HG03575 (cell line): ENCODE results near the gene GUF1.

ENCODE experiments used
- ATAC-seq: cut with Tn5 transposase; IDR thresholded peaks from one replicate; pipeline ENCODE4 v1.9.1; 2021; ENCODE audit not compliant: unreplicated experiment, insufficient number of reproducible peaks, low FRiP score; ENCODE audit errors: extremely low read depth

GUF1 gene

GRCh38 chr4:44678094-44679041 lies at the start of gene GUF1:
Gene GUF1 (plus strand): TSS chr4:44678420. CDS start chr4:44678623, 203 bp downstream.
- ATAC-seq = peak; percentile 94

- peak; percentile 93 for ATAC-seq
Observed at GRCh38 chr4:44629280-44629866, 48.8 kb upstream of the GUF1 start.

GRCh38 chr4:44632089-44632488 lies 46.1 kb upstream of the GUF1 start:
- no peak for ATAC-seq

GRCh38 chr4:44632733-44633132 lies 45.5 kb upstream of the GUF1 start:
- ATAC-seq = no peak

GRCh38 chr4:44638091-44638490 lies 40.1 kb upstream of the GUF1 start:
- no peak for ATAC-seq

GRCh38 chr4:44646151-44646550 lies 32.1 kb upstream of the GUF1 start:
- ATAC-seq = no peak

GRCh38 chr4:44651425-44651824 lies 26.8 kb upstream of the GUF1 start, which contains the start of gene YIPF7:
Gene YIPF7 (minus strand): TSS chr4:44651625. CDS start chr4:44650100, 1,525 bp downstream.
- ATAC-seq = no peak

- ATAC-seq = no peak
Observed at GRCh38 chr4:44652002-44652401, 26.2 kb upstream of the GUF1 start.

- no peak for ATAC-seq
Observed at GRCh38 chr4:44660396-44660795, 17.8 kb upstream of the GUF1 start.

GRCh38 chr4:44661940-44662622 lies 16.1 kb upstream of the GUF1 start:
- ATAC-seq = no peak

- ATAC-seq = no peak
Observed at GRCh38 chr4:44662623-44663005, 15.6 kb upstream of the GUF1 start.

GRCh38 chr4:44663539-44664263 lies 14.5 kb upstream of the GUF1 start:
- no peak for ATAC-seq

- no peak for ATAC-seq
Observed at GRCh38 chr4:44668526-44668925, 9.7 kb upstream of the GUF1 start.

- no peak for ATAC-seq
Observed at GRCh38 chr4:44670506-44671199, 7.6 kb upstream of the GUF1 start.

GRCh38 chr4:44671636-44672035 lies 6.6 kb upstream of the GUF1 start:
- ATAC-seq = no peak

GRCh38 chr4:44674471-44674870 lies 3.7 kb upstream of the GUF1 start:
- no peak for ATAC-seq

- ATAC-seq = no peak
Observed at GRCh38 chr4:44675366-44675765, 2.9 kb upstream of the GUF1 start.

GRCh38 chr4:44679060-44679459 lies 840 bp downstream of the GUF1 start:
- ATAC-seq = peak; percentile 6

GRCh38 chr4:44684648-44685047 lies 6.4 kb downstream of the GUF1 start:
- no peak for ATAC-seq
